ENCODE data around the gene MCM5.

DNA sequence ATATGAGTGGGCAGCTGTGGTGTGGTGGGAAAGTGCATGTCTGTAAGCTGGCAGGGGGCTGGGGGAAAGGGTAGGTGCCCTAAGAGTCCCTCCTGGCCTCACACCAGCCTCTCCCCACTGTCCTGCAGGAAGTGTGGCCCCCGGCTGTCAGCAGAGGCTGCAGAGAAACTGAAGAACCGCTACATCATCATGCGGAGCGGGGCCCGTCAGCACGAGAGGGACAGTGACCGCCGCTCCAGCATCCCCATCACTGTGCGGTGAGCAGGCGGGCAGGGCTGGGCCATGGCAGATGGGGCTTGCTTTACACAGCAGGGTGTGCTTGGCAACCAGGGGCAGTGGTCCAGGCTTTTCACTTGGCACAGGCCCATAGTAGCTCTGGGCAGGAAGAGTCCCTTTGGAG lies 19.8 kb downstream of the MCM5 start:
- TF ChIP-seq SMAD3 (CRISPR knock-in tag; IDR thresholded peaks at IDR 0.05) (no peak), BHLHE40 (IDR thresholded peaks at IDR 0.05; ENCODE audit: low read length) (no peak), FOXK2 (IDR thresholded peaks at IDR 0.05) (no peak), EP300 (IDR thresholded peaks at IDR 0.05; ENCODE audit: low read depth in 2 of 2, low read length in 2 of 2) (no peak), EP300 (CRISPR knock-in tag; IDR thresholded peaks at IDR 0.05; ENCODE audit: borderline replicate concordance) (no peak), ZNF230 (CRISPR knock-in tag; IDR thresholded peaks at IDR 0.05) (no peak), NFE2 (CRISPR knock-in tag; IDR thresholded peaks at IDR 0.05) (no peak), ZNF776 (CRISPR knock-in tag; IDR thresholded peaks at IDR 0.05) (no peak)
- TF ChIP-seq, protein P1, sequence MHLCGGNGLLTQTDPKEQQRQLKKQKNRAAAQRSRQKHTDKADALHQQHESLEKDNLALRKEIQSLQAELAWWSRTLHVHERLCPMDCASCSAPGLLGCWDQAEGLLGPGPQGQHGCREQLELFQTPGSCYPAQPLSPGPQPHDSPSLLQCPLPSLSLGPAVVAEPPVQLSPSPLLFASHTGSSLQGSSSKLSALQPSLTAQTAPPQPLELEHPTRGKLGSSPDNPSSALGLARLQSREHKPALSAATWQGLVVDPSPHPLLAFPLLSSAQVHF (CRISPR knock-in tag; IDR thresholded peaks at IDR 0.05): no peak

All from HepG2 (cell line).